GM12872 (cell line): Measurements from ENCODE around the gene TBCK.
A peak's percentile ranks its signal among the peaks of the same experiment; 100 is the strongest.

Experiments
- TF ChIP-seq, protein P1 (sequence below): IDR thresholded peaks from 3 replicates; pipeline ENCODE4 v1.5.1; 2011; ENCODE audit warnings: low read depth, mild to moderate bottlenecking, low read length, moderate library complexity; ENCODE audit not compliant: insufficient read depth

TBCK gene

DNA sequence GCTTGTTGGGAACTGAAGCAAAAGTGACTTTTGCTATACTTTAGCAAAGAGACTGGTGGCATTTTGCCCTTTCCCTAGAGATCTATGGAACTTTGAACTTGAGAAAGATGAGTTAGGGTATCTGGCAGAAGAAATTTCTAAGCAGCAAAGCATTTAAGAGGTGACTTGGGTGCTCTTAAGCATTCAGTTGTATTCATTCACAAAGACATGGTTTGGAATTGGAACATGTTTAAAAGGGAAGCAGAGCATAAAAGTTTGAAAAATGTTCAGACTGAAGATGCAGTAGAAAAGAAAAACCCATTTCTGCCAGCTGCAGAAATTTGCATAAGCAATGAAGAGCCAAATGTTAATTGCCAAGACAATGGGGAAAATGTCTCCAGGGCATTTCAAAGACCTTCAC is 21.9 kb upstream of the TBCK start:
- TF ChIP-seq, protein P1, sequence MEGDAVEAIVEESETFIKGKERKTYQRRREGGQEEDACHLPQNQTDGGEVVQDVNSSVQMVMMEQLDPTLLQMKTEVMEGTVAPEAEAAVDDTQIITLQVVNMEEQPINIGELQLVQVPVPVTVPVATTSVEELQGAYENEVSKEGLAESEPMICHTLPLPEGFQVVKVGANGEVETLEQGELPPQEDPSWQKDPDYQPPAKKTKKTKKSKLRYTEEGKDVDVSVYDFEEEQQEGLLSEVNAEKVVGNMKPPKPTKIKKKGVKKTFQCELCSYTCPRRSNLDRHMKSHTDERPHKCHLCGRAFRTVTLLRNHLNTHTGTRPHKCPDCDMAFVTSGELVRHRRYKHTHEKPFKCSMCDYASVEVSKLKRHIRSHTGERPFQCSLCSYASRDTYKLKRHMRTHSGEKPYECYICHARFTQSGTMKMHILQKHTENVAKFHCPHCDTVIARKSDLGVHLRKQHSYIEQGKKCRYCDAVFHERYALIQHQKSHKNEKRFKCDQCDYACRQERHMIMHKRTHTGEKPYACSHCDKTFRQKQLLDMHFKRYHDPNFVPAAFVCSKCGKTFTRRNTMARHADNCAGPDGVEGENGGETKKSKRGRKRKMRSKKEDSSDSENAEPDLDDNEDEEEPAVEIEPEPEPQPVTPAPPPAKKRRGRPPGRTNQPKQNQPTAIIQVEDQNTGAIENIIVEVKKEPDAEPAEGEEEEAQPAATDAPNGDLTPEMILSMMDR, result no peak

DNA sequence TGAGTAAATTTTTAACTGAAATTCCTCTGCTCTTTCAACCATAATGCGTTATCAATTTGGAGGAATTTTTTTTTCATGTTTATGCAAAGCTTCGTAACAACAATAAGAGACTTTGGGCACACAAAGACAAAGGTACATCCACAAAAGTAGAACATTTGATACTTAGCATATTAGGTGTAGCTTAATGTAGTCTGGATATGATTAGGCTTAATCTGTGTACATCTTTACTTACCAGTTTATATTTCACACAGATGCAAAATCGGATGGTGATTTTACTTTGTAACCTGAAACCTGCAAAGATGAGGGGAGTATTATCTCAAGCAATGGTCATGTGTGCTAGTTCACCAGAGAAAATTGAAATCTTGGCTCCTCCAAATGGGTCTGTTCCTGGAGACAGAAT is 20.6 kb upstream of the TBCK start:
- TF ChIP-seq, protein P1, result no peak

DNA sequence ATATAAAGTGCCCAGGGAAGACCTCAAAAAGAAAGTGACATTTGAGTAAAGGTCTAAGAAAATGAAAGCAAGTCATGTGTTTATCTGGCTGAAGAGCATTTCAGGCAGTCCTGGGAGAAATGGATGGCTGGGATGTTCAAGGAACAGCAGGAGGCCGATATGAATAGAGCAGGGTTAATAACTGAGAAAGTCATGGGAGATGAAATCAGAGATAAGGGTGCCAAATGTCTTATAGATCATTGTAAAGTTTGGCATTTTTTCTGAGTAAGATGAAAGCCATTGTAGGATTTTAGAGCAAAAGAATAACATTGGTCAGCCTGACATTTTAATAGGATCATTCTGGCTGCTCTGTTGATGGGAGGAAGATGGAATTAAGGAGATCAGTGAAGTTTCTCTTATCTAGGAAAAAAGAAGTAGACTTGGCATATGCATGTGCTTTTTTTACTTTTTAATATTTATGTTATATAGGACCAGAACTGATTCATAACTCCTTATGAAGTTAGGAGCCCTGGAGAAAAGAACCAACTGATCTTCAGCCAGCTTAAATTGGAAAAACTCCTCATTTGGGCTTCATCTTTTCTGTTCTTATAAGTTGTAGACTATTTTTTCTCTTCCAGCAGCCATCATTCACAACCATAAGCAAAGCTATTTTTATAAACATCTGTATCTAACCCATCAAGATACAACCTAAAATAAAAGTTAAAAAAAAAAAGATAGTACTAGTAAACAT is 18.9 kb upstream of the TBCK start:
- TF ChIP-seq, protein P1, result no peak

DNA sequence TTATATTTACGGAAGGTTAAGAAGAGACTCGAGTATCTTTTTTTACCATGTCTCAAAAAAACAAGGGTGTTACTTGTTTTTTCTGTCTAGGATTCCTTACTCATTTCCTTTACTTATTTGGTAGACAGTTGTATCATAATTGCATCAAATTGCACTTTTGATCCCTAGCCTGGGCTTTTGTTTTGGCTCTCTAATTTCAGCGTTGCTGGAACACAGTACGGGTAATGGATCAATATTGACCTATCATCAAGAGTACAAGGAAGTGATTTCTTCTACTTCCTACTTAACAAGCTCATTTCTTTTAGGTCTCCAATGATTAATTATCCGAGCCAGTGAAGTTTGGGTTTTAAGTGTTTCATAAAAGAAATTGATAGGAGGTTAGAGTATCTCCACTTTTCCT is 17.2 kb upstream of the TBCK start:
- TF ChIP-seq, protein P1, result no peak

DNA sequence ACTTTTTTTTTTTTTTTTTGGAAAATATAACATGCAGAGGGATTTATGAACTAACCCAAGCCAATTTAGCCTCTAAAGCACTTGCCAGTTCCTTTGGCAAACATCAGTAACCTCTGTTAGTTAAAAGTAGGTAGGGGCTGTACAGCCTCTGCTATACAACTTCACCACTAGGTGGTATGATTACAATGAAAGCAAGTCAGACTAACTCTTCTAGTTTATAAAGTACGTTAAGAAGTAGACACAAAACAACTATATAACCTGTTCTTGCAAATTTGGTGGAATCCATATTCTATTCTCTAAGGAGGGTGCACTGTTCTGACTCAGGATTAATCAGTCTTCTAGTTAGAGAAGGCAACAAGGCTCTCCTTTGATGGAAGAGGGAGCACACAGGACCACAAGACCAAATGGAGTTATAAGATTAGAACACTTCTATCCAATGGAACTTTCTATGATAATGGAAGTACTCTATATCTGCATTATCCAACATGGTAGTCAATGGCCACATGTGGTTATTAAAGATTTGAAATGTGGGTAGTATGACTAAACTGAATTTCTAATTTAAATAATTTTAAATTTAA is 13.1 kb upstream of the TBCK start:
- TF ChIP-seq, protein P1, result peak; percentile 69

DNA sequence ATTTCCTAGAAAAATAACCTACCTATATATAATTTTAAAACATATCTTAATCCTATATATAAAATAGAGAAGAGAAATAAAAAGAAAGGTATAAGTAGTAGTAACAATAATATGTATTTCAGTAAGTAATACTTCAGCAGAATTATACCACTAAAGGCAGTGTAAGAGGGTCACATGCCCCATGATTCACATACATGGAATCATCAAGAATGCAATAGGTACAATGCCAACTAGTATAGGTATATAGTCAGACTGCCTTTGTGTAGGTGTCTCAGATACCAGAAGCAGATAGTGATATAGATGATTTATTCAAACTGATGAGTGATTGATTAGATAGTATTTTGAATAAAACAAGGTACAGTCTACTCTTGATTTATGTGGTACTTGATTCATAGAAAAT is 9.8 kb upstream of the TBCK start:
- TF ChIP-seq, protein P1, result no peak

DNA sequence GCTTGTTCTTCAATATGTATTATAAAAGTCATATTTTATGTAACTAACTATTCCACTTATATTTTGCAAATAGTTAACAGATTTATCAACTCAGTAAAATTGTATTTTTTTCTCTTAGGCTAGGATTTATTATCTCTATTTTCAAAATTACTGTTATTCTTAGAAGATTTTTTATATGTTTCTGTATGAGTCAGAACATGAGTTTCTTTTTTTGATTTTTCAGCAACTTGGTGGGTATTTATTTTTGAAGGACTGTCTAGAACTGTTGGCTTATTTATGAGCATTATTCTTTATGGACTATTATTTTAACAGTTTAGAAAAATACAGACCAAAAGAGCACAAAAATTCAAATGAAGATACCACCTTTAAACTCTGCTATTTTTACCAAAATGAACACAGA is 7.1 kb upstream of the TBCK start:
- TF ChIP-seq, protein P1, result no peak
